HPDE6-E6E7 (cell line): ENCODE measurements around the gene PIAS1.
A peak's percentile ranks its signal among the peaks of the same experiment; 100 is the strongest.
"Not testable (repeated sequence)": the region's sequence is repeated elsewhere in the genome, so short reads cannot be mapped to it uniquely, and the experiment has no call there.

Source experiments
- DNase-seq: peaks from one replicate; pipeline ENCODE4 v3.0.0; 2011; ENCODE audit warnings: missing footprints; ENCODE audit errors: extremely low spot score

PIAS1 gene

GRCh38 chr15:68034719-68035293 is 19.3 kb upstream of the PIAS1 start:
- no peak for DNase-seq

- no peak for DNase-seq
These were observed 15.9 kb upstream of the PIAS1 start for GRCh38 chr15:68038246-68038645.

DNA sequence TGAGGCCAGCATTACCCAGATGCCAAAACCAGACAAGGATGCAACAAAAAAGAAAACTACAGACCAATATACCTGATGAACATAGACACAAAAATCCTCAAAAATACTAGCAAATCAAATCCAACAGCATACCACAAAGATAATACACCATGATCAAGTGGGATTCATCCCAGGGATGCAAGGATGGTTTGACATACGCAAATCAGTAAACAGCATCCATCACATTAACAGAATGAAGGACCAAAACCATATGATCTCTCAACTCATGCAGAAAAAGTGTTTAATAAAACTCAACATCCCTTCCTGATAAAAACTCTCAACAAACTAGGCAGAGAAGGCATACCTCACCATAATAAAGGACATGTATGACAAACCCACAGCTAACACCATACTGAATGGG is 14.0 kb upstream of the PIAS1 start:
- no peak for DNase-seq

GRCh38 chr15:68042156-68042854 is 11.8 kb upstream of the PIAS1 start:
- DNase-seq = no peak

GRCh38 chr15:68042855-68043222 is 11.3 kb upstream of the PIAS1 start:
- DNase-seq = no peak

- no peak for DNase-seq
These were observed 8.5 kb upstream of the PIAS1 start for GRCh38 chr15:68045289-68046265.

DNA sequence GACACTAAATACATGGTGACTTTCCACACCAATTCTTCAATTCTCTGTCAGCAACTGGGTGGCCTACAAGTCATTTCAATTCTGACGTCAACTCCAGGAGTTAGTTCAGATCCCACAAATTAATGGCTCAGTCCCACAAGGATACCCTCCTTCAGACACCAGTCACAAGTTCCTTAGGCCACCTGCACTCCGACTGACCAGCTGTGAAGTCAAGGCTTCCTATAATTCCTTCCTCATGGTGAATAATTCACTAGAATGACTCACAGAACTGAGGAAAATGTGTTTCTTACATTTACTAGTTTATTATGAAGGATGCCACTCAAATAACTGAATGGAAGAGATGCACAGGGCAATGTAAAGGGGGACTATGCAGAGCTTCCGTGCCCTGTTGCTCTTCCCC is 6.3 kb upstream of the PIAS1 start:
- no peak for DNase-seq

DNA sequence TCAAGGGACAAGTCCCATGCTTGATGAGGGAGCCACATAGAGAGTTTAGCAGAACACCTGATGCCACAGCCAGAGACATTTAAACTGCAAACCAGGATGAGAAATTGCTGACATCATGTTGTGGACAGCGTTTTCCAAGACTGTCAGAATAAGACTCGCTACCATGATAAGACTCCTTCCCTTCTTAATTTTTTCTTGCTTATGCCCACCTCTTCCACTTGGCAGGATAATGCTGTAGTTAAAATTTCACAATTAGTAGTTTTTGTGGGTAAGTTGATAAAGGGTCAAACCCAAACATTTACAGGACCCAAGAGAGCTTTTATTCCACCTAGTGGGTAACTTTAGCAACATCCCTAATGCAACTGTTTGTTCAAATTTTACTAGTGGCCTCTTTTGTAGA is 3.0 kb upstream of the PIAS1 start:
- DNase-seq = no peak

DNA sequence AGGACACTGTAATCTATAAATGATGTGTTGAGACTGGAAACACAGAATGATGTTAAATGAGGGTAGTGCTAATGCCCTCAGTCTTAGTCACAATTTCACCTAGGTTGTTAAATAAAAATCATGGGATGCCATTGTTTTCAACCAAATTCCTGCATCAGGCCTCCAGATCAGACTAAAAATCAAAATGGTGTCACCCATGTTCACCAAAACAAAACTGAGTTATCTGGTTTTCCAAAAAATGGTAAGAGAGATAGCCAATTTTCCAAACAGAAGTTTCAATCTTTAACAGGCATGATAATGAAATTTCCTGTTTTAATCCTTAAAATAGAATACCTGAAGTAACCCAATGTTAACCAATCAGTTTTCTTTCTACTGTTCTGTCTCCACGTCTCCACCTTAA is 2.2 kb upstream of the PIAS1 start:
- DNase-seq = no peak

- DNase-seq = no peak
These were observed 1.7 kb upstream of the PIAS1 start for GRCh38 chr15:68052431-68052830.

DNA sequence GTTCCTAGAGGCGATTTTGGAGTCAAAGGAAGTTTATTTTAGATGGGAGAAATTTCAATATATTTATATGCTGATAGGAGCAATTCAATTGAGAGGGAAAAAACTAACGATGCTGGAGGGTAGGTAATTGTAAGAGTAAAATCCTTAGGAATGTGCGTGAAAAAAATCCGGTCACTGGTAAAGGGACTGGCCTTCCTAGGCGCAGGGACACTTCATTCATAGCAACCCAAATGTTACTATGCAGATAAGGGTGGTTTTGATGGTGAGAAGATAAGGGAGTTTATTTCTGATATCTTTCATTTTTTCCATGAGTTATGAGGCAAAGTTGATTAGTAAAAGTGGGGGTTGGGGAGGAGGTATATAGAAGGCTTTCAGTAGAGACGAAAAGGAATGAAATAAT is 1.1 kb upstream of the PIAS1 start:
- DNase-seq = no peak

GRCh38 chr15:68054628-68055223 is 611 bp downstream of the PIAS1 start:
- DNase-seq = peak; percentile 59

DNA sequence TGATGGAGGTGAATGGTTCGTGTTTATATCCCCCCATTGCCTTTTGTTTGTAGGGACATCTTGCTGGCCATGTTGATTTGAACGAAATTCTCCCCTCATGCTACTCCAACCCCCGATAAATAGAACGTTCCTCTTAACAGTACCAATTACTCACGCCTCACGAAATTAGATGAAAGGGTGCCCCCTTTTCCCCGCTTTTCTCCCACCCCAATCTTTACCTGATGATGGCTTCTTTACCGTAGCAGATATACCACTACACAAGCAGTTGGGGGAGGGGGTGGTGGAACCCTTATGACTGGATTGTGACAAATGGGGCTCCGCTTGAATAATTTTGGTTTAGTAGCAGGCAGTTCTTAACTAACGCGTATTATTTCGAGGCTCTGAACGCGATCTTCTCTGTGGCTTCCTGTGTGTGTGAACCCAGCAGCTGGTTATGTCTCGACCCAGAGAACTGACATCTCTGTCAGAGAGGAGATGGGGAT is 1.1 kb downstream of the PIAS1 start:
- no peak for DNase-seq

DNA sequence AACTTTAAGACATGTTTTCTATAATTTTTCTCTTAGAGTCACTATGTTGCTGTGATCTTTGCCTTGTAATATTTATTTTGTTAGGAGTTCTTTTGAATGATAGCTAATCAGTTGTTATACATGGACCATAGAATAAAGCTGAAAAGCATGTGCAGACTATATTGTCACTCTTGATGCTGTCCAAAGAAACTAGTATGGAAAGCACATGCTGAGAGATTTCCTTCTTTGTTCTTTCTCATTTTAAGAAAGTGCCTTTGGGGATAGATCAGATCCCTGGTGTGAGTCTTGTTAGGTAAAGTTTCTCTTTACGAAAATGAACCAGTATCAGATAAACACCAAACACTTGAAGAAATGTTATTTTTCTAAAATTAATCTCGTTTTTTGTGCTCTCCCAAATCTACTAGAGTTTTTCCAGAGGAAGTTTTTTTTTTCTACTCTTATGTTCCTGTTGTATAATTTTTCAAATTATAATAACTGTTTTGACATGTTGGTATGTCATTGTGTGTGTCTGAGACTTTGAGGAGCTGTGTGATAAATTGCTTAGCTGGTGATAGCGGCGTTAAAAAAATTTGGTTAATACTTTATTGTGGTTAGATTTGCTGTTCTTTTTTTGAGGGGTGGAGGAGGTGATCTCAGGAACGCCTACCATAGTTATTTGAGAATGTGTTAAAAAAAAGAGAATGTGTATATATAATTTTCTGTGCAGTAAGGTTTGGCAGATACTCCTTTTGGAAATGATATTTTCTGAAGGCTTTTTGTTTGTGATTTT is 2.2 kb downstream of the PIAS1 start:
- DNase-seq = no peak

- no peak for DNase-seq
These were observed 2.9 kb downstream of the PIAS1 start for GRCh38 chr15:68057034-68057433.

- DNase-seq = no peak
These were observed 3.6 kb downstream of the PIAS1 start for GRCh38 chr15:68057758-68058157.

- DNase-seq = not testable (repeated sequence)
These were observed 4.9 kb downstream of the PIAS1 start for GRCh38 chr15:68058970-68059369.

- DNase-seq = no peak
These were observed 5.5 kb downstream of the PIAS1 start for GRCh38 chr15:68059630-68060029.

- no peak for DNase-seq
These were observed 7.1 kb downstream of the PIAS1 start for GRCh38 chr15:68061171-68061570.

- no peak for DNase-seq
These were observed 7.5 kb downstream of the PIAS1 start for GRCh38 chr15:68061602-68062001.

DNA sequence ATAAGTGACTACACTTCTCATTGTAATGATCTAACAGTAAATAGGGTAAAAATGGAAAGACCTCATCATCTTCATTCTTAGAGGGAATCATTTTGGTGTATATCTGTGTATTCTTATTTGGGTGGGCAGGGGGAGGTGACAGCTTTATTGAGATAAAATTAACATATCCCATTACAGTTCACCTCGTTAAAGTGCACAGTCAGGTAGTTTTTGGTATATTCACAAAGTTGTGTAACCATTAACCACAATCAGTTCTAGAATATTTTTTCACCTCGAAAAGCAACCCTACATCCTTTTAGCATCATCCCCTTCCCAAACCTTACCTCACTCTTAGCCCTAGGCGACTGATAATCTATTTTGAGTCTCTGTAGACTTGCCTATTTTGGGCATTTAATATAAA is 8.1 kb downstream of the PIAS1 start:
- no peak for DNase-seq
